HepG2 (cell line): ENCODE results near the gene WDR54. TPM values are rescaled to one million over a fixed set of nuclear protein-coding genes. Genes with fewer than 3 reads are reported as not detected.
A peak's percentile ranks its signal among the peaks of the same experiment; 100 is the strongest.

ENCODE experiments used
- CENPT ChIP-seq: sonication (generic); formaldehyde crosslinking; IDR thresholded peaks from 2 replicates; pipeline ENCODE4 v1.8.0; 2022; ENCODE audit warnings: low read depth, mild to moderate bottlenecking, moderate library complexity, missing genetic modification reagents
- HDAC1 ChIP-seq: sonication (generic); formaldehyde crosslinking; IDR thresholded peaks from 2 replicates; pipeline ENCODE4 v1.5.1; 2020; ENCODE audit warnings: mild to moderate bottlenecking, missing genetic modification reagents
- KDM1A ChIP-seq: IDR thresholded peaks from 2 replicates; pipeline ENCODE4 v1.6.1; 2016; ENCODE audit warnings: missing compliant biosample characterization
- KLF13 ChIP-seq: sonication (generic); formaldehyde crosslinking; IDR thresholded peaks from 2 replicates; pipeline ENCODE4 v1.4.0; 2020; ENCODE audit warnings: mild to moderate bottlenecking, missing genetic modification reagents
- NR3C1 ChIP-seq: sonication (generic); formaldehyde crosslinking; IDR thresholded peaks from 2 replicates; pipeline ENCODE4 v1.4.0; 2020; ENCODE audit warnings: missing genetic modification reagents
- PCBP1 ChIP-seq: fragments of 200-400 bp; formaldehyde crosslinking; IDR thresholded peaks from 2 replicates; pipeline ENCODE4 v1.6.1; 2017; ENCODE audit warnings: mild to moderate bottlenecking, low read depth, low read length, borderline replicate concordance
- RFX5 ChIP-seq: IDR thresholded peaks from 2 replicates; pipeline ENCODE4 v1.6.1; 2011; ENCODE audit warnings: low read depth, low read length, improper control_type of control experiment
- ZNF160 ChIP-seq: sonication (generic); formaldehyde crosslinking; IDR thresholded peaks from 2 replicates; pipeline ENCODE4 v1.8.0; 2022; ENCODE audit warnings: mild to moderate bottlenecking, inconsistent platforms, missing genetic modification reagents
- ZNF292 ChIP-seq: sonication (generic); formaldehyde crosslinking; IDR thresholded peaks from 2 replicates; pipeline ENCODE4 v1.8.1; 2022; ENCODE audit warnings: mild to moderate bottlenecking, low read depth, missing genetic modification reagents, borderline replicate concordance
- ZNF33A ChIP-seq: sonication (generic); formaldehyde crosslinking; IDR thresholded peaks from 2 replicates; pipeline ENCODE4 v1.5.1; 2020; ENCODE audit warnings: missing genetic modification reagents, mild to moderate bottlenecking, moderate library complexity, borderline replicate concordance
- ZNF7 ChIP-seq: IDR thresholded peaks from 2 replicates; pipeline ENCODE4 v1.6.1; 2016; ENCODE audit warnings: missing biosample characterization, missing genetic modification reagents
- polyA plus RNA-seq, 8 experiments: library from polyadenylated mRNA; depleted of rRNA in 3 of 8; stranded (reverse) in 7 of 8; unstranded in 1 of 8; fragments of >200 nt; fragmentation: Illumina TruSeq in 4 of 8; extraction: Trizol in 4 of 8; gene quantifications; 2 replicates each; pipeline versions ENCODE4 v1.2.1 to v1.2.3, GENCODE V29; 2011 to 2016; ENCODE audit warnings: low read depth in 4 of 8, missing spikeins in 1 of 8, mixed read lengths in 1 of 8; ENCODE audit not compliant: insufficient read depth in 1 of 8
- total RNA-seq, 5 experiments: library from RNA; depleted of rRNA; stranded (reverse); fragments of >200 nt; fragmentation: Illumina TruSeq; extraction: Trizol; gene quantifications; 2 replicates each; pipeline ENCODE4 v1.2.3, GENCODE V29; 2016; ENCODE audit warnings: low read depth in 1 of 5
- TF ChIP-seq, protein P1 (sequence below): sonication (generic); formaldehyde crosslinking; IDR thresholded peaks from 2 replicates; pipeline ENCODE4 v1.4.0; 2020; ENCODE audit warnings: missing genetic modification reagents
- TF ChIP-seq, protein P2 (sequence below): sonication (generic); formaldehyde crosslinking; IDR thresholded peaks from 2 replicates; pipeline ENCODE4 v1.8.0; 2022; ENCODE audit warnings: mild to moderate bottlenecking, missing genetic modification reagents; ENCODE audit not compliant: insufficient replicate concordance
- TF ChIP-seq, protein P3 (sequence below): sonication (generic); formaldehyde crosslinking; IDR thresholded peaks from 2 replicates; pipeline ENCODE4 v1.4.0; 2020; ENCODE audit warnings: missing genetic modification reagents, borderline replicate concordance
- TF ChIP-seq, protein P4 (sequence below): sonication (generic); formaldehyde crosslinking; IDR thresholded peaks from 2 replicates; pipeline ENCODE4 v1.8.1; 2023; ENCODE audit warnings: missing genetic modification reagents, inconsistent platforms, borderline replicate concordance
- TF ChIP-seq, protein P5 (sequence below): sonication (generic); formaldehyde crosslinking; IDR thresholded peaks from 2 replicates; pipeline ENCODE4 v1.8.1; 2023; ENCODE audit warnings: missing genetic modification reagents, mild to moderate bottlenecking, borderline replicate concordance

The WDR54 gene
- total and polyA plus RNA-seq, 2 of the 13 experiments (the other 11 are each of a cell fraction or from before 2014, with no cell fraction given) = 2.0 to 17.3 TPM

DNA sequence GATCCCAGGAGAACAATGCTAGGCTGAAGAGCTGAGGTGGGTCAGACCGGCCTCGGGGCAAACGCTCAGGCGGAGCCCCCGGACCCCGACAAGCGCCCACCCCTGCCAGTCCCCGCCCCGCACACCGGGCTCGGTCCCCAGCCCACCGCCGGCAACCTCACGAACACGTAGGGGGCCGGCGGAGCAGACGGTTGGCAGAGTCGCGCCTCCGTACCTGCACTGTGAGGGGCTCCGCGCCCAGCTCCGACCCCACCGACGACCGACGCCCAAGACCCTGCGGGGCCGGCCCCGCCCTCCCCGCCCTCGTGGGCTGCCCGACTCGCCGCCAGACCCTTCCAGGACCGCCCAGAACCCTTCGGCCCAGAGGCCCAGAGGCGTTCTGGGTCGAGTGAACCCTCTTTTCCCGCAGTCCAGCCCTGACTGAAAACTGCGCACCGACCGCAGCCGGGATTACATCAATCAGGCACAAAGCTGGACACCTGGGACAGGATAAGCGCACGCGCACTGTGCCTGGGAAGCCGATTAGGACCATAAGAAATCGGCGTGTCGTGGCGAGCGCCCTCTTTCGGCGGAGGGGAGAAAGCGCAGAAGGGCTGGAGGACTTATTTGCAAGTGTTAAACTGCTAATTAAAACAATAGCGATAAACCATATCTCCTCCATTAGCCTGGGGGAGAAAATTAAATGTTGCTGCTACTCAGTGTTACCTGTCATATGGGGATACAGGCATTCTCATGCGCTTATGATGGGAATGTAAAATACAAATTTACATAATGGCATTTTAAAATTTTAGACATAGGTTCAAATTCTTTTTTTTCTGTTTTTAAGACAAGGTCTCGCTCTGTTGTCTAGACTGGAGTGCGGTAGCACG, 29.7 kb upstream of the WDR54 start (continued):
- TF ChIP-seq, protein P1, sequence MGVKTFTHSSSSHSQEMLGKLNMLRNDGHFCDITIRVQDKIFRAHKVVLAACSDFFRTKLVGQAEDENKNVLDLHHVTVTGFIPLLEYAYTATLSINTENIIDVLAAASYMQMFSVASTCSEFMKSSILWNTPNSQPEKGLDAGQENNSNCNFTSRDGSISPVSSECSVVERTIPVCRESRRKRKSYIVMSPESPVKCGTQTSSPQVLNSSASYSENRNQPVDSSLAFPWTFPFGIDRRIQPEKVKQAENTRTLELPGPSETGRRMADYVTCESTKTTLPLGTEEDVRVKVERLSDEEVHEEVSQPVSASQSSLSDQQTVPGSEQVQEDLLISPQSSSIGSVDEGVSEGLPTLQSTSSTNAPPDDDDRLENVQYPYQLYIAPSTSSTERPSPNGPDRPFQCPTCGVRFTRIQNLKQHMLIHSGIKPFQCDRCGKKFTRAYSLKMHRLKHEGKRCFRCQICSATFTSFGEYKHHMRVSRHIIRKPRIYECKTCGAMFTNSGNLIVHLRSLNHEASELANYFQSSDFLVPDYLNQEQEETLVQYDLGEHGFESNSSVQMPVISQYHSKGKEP (CRISPR knock-in tag) = no peak
- TF ChIP-seq ZNF7 (CRISPR knock-in tag) (no peak), HDAC1 (CRISPR knock-in tag) (peak; percentile 69), KLF13 (CRISPR knock-in tag) (0 out of 2 replicates have a peak, but pooled peaks have one; percentile 78), ZNF160 (CRISPR knock-in tag) (no peak), ZNF33A (no peak), PCBP1 (peak; percentile 86; the same call in 1 of the 2 replicates), CENPT (no peak; the same call in 1 of the 2 replicates), ZNF292 (CRISPR knock-in tag) (no peak), RFX5 (no peak), KDM1A (CRISPR knock-in tag) (no peak), NR3C1 (no peak)
- TF ChIP-seq, protein P2, sequence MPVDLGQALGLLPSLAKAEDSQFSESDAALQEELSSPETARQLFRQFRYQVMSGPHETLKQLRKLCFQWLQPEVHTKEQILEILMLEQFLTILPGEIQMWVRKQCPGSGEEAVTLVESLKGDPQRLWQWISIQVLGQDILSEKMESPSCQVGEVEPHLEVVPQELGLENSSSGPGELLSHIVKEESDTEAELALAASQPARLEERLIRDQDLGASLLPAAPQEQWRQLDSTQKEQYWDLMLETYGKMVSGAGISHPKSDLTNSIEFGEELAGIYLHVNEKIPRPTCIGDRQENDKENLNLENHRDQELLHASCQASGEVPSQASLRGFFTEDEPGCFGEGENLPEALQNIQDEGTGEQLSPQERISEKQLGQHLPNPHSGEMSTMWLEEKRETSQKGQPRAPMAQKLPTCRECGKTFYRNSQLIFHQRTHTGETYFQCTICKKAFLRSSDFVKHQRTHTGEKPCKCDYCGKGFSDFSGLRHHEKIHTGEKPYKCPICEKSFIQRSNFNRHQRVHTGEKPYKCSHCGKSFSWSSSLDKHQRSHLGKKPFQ (CRISPR knock-in tag) = no peak
- TF ChIP-seq, protein P3, sequence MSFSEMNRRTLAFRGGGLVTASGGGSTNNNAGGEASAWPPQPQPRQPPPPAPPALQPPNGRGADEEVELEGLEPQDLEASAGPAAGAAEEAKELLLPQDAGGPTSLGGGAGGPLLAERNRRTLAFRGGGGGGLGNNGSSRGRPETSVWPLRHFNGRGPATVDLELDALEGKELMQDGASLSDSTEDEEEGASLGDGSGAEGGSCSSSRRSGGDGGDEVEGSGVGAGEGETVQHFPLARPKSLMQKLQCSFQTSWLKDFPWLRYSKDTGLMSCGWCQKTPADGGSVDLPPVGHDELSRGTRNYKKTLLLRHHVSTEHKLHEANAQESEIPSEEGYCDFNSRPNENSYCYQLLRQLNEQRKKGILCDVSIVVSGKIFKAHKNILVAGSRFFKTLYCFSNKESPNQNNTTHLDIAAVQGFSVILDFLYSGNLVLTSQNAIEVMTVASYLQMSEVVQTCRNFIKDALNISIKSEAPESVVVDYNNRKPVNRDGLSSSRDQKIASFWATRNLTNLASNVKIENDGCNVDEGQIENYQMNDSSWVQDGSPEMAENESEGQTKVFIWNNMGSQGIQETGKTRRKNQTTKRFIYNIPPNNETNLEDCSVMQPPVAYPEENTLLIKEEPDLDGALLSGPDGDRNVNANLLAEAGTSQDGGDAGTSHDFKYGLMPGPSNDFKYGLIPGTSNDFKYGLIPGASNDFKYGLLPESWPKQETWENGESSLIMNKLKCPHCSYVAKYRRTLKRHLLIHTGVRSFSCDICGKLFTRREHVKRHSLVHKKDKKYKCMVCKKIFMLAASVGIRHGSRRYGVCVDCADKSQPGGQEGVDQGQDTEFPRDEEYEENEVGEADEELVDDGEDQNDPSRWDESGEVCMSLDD (CRISPR knock-in tag) = no peak
- TF ChIP-seq, protein P4, sequence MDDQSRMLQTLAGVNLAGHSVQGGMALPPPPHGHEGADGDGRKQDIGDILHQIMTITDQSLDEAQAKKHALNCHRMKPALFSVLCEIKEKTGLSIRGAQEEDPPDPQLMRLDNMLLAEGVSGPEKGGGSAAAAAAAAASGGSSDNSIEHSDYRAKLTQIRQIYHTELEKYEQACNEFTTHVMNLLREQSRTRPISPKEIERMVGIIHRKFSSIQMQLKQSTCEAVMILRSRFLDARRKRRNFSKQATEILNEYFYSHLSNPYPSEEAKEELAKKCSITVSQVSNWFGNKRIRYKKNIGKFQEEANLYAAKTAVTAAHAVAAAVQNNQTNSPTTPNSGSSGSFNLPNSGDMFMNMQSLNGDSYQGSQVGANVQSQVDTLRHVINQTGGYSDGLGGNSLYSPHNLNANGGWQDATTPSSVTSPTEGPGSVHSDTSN (CRISPR knock-in tag) = no peak
- TF ChIP-seq, protein P5, sequence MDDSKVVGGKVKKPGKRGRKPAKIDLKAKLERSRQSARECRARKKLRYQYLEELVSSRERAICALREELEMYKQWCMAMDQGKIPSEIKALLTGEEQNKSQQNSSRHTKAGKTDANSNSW (CRISPR knock-in tag) = no peak
